ENCODE data around the gene RPL29.
"Not testable (repeated sequence)": the region's sequence is repeated elsewhere in the genome, so short reads cannot be mapped to it uniquely, and the experiment has no call there.

The RPL29 gene

GRCh38 chr3:51995346-51996163 lies at the start of gene RPL29:
Gene RPL29 (minus strand): TSS chr3:51995895. CDS start chr3:51995461, 434 bp downstream.
- peak; percentile 91 for DNase-seq

GRCh38 chr3:52044869-52045619 lies 49.3 kb upstream of the RPL29 start:
- DNase-seq, result no peak

- no peak for DNase-seq
Measured at GRCh38 chr3:52043750-52044149, 48.1 kb upstream of the RPL29 start.

GRCh38 chr3:52043039-52043438 lies 47.3 kb upstream of the RPL29 start:
- not testable (repeated sequence) for DNase-seq

- no peak for DNase-seq
Measured at GRCh38 chr3:52041118-52041731, 45.5 kb upstream of the RPL29 start.

GRCh38 chr3:52040600-52040999 lies 44.9 kb upstream of the RPL29 start:
- DNase-seq, result no peak

GRCh38 chr3:52039846-52040245 lies 44.2 kb upstream of the RPL29 start:
- DNase-seq, result no peak

GRCh38 chr3:52039426-52039825 lies 43.7 kb upstream of the RPL29 start:
- no peak for DNase-seq

- DNase-seq, result no peak
Measured at GRCh38 chr3:52038227-52038626, 42.5 kb upstream of the RPL29 start.

GRCh38 chr3:52037291-52037690 lies 41.6 kb upstream of the RPL29 start:
- DNase-seq, result no peak

- DNase-seq, result no peak
Measured at GRCh38 chr3:52036829-52037228, 41.1 kb upstream of the RPL29 start.

- no peak for DNase-seq
Measured at GRCh38 chr3:52036222-52036694, 40.6 kb upstream of the RPL29 start.

GRCh38 chr3:52034651-52035050 lies 39.0 kb upstream of the RPL29 start:
- no peak for DNase-seq

GRCh38 chr3:52034212-52034611 lies 38.5 kb upstream of the RPL29 start:
- no peak for DNase-seq

GRCh38 chr3:52033748-52034147 lies 38.1 kb upstream of the RPL29 start:
- DNase-seq, result not testable (repeated sequence)

- no peak for DNase-seq
Measured at GRCh38 chr3:52032702-52033408, 37.2 kb upstream of the RPL29 start.

GRCh38 chr3:52031896-52032295 lies 36.2 kb upstream of the RPL29 start:
- no peak for DNase-seq

- DNase-seq, result no peak
Measured at GRCh38 chr3:52030714-52031310, 35.1 kb upstream of the RPL29 start.

- no peak for DNase-seq
Measured at GRCh38 chr3:52029535-52029934, 33.8 kb upstream of the RPL29 start.

- no peak for DNase-seq
Measured at GRCh38 chr3:52029053-52029452, 33.4 kb upstream of the RPL29 start.

GRCh38 chr3:52028572-52028971 lies 32.9 kb upstream of the RPL29 start:
- no peak for DNase-seq

GRCh38 chr3:52026041-52026440 lies 30.3 kb upstream of the RPL29 start:
- DNase-seq, result no peak

GRCh38 chr3:52025453-52025852 lies 29.8 kb upstream of the RPL29 start:
- DNase-seq, result no peak
